Measurements from ENCODE around the gene SHROOM2.

The SHROOM2 gene

DNA sequence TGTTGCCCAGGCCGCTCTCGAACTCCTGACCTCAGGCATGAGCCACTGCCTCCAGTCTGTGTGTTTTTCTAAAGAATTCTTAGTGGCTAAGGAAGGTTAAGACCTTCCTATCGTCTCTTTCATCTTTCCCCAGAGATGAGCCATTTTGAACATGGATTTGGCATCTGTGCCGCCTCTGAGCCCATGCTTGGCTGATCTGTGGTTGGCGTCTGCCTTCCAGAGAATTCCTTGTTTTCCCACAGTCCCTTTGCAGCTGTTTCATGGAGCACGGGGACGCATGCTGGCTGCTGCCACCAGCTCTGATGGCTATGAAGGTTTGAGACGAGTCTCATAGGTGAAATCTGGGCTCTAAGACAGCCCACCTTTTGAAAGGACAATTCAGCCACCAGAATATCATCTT is 60.4 kb downstream of the SHROOM2 start:
- H3K27ac ChIP-seq = no peak overlapping the region
- TF ChIP-seq, protein P1, sequence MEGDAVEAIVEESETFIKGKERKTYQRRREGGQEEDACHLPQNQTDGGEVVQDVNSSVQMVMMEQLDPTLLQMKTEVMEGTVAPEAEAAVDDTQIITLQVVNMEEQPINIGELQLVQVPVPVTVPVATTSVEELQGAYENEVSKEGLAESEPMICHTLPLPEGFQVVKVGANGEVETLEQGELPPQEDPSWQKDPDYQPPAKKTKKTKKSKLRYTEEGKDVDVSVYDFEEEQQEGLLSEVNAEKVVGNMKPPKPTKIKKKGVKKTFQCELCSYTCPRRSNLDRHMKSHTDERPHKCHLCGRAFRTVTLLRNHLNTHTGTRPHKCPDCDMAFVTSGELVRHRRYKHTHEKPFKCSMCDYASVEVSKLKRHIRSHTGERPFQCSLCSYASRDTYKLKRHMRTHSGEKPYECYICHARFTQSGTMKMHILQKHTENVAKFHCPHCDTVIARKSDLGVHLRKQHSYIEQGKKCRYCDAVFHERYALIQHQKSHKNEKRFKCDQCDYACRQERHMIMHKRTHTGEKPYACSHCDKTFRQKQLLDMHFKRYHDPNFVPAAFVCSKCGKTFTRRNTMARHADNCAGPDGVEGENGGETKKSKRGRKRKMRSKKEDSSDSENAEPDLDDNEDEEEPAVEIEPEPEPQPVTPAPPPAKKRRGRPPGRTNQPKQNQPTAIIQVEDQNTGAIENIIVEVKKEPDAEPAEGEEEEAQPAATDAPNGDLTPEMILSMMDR (conservative IDR thresholded peaks at IDR 0.05) = no peak

DNA sequence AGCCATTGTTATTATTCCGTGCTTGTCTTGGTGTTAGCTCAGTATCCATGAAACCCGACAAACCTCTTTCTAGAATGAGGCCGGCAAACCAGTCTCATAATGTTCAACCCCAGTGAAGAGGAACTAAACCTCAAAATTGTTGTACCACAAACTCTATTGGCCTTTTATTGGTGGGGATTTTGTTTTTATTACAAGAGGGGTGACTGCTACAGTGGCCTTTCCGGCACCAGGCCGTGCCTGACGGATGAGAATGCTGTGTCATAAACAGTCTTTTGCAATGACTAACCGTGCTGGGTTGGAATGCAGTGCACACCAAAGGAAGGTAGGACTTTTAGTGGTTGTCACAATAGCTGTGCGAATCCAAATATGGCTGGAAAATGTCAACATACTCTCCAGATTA is 60.8 kb downstream of the SHROOM2 start:
- H3K27ac ChIP-seq = no peak overlapping the region
- TF ChIP-seq, protein P1 (conservative IDR thresholded peaks at IDR 0.05) = no peak

DNA sequence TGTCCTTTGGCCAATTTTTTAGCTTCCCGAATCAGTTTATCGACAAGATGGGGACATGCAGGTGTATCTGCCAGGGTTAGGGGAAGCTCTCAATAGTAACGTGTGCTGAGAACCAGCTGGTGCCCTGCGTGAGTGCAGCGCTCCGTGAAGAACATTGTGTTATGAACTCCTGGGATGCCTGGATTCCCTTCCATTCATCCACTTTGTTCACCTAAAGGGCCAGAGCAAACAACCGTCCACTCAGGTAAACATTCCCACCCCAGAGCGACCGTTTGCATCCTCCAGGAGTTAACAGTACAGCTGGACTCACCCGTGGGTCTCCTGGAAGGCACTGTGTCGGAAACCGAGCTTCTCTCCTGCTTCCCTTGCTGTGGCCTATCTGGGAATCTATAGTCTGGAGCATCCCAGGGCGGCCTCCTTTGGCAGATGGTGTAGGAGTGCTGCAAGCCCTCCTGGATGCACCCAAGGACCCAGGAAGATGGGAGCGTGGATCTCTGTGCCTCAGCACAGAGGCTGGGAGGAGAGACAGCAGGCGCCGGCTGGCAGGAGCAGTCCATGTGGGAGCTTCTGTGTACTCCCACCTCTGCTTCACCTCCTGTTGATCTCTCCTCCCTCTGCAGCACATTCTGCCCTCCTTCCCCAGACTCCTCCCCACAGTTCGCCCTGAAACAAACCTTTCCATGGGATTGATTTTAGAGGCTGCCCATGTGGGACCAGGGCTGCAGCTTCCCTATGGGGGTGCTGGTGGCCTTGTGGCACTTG is 62.7 kb downstream of the SHROOM2 start:
- TF ChIP-seq, protein P1 (conservative IDR thresholded peaks at IDR 0.05) = no peak
- H3K27ac ChIP-seq = no peak overlapping the region

DNA sequence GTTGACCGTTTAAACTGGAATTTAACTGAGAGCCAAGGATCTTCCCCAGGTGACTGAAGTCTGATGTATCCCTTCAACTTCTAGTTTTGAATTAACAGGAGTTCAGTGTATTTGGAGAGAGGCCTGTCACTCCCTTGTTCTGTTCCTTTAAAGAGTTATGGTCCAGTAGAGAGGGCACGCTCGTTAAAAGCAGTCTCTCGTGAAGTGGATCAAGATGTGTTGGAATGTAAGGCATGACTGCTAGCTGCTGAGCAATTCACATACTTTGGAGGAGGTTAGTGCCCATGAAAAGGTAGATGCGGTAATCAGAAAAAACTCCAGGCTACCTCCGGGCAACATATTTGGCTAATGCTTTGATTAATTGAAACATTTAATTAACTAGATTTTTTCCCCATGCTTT is 65.7 kb downstream of the SHROOM2 start:
- TF ChIP-seq, protein P1 (conservative IDR thresholded peaks at IDR 0.05) = no peak
- H3K27ac ChIP-seq = no peak overlapping the region

DNA sequence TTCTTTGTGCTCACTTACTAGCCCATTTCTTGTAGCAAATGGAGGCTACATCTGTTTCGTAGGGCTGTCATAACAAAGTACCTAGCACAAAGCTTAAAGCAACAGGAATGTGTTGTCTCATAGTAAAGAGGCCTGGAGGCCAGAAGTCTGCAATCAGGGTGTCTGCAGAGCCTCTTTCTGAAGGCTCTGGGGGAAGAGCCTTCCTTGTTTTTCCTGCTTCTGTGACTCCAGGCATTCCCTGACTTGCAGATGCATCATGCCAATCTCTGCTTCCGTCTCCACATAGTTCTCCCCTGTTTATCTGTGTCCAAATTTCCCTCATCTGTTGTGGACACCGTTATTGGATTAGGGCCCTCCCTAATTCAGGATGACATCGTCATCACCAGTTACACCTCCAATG is 67.1 kb downstream of the SHROOM2 start:
- no peak overlapping the region for H3K27ac ChIP-seq
- TF ChIP-seq, protein P1 (conservative IDR thresholded peaks at IDR 0.05) = no peak

DNA sequence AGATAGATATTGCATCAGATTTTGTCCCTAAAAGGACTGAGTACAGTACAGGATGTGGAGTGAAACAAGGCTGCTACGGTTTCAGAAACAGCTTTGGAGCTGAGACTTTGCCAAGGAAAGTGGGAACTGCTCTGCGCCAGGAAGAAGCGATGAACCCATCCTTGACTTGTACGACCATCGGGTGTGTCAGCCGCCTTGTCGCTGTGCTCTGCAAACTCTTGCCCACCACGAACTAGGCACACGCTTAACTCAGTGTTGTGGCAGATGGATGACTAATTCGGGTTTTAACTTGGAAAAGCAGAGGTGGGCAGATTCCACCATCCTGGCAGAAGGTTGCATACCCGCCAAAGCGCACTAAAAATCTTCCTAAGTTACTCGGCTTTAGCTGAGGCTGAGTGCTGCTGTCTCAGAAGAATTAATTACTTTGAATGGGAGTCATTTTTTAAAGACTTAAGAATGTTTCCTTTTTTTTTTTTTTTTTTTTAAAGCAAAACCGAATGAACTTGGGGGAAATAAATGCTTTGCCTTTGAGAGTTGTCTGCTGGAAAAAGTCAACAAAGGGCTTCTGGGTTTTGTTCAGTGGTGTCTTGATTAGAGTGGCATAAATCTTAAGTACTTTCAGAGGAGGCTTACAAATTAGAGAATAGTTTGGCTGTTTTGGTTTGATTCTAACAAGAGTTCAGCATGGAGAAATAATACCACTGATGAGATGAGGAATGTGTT is 69.5 kb downstream of the SHROOM2 start:
- H3K27ac ChIP-seq = no peak overlapping the region
- TF ChIP-seq, protein P1 (conservative IDR thresholded peaks at IDR 0.05) = no peak

DNA sequence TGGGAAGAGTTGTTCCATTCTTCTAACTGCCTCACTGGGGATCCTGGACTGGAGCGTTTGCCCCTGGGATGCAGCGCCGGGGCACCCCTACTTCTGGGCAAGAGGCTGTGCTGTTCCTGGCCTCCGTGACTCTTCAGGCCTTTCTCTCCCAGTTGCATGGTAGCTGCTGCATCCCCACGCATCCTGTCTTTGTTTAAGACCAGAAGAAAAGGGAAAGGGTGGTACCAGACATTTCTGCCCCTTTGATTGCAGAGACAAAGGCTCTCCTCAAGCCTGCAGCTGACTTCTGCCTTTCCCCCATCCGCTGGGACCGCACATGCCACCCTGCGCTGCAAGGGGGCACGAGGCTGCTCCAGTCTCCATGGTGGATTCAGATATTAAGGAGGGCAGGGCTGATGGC is 70.4 kb downstream of the SHROOM2 start:
- H3K27ac ChIP-seq = no peak overlapping the region
- TF ChIP-seq, protein P1 (conservative IDR thresholded peaks at IDR 0.05) = no peak
